ENCODE measurements around the gene FAT2. TPM values are rescaled to one million over a fixed set of nuclear protein-coding genes. Genes with fewer than 3 reads are reported as not detected.
A peak's percentile ranks its signal among the peaks of the same experiment; 100 is the strongest.

FAT2 gene
- total RNA-seq, 2 donors from 2014 or later, result 5.6 to 22.5 TPM

GRCh38 chr5:151619812-151620460 is 28.8 kb upstream of the FAT2 start:
- H3K36me3 ChIP-seq, result no peaks in the 10 kb centered on the region
- H3K4me3 ChIP-seq, result no peak overlapping the region
- intact Hi-C loops (cut with DNase I), result no loop called here
- H3K27ac ChIP-seq, result no peak overlapping the region
- H3K9me3 ChIP-seq, result no peaks in the 10 kb centered on the region
- no peaks in the 10 kb centered on the region for H3K27me3 ChIP-seq (replicated peaks; ENCODE audit: insufficient read depth)
- TF ChIP-seq CTCF (IDR thresholded peaks at IDR 0.05) (peak in 1 of 4 experiments; percentile 19), POLR2A (IDR thresholded peaks at IDR 0.05) (no peak), POLR2AphosphoS5 (IDR thresholded peaks at IDR 0.05) (peak; percentile 56)
- DNase-seq (ENCODE audit: low spot score), result peak; percentile 75
- 29% methylated on average over 6 of the region's 6 CpGs for WGBS
- no peaks in the 10 kb centered on the region for H3K4me1 ChIP-seq (replicated peaks)

- no peak overlapping the region for H3K4me3 ChIP-seq
- intact Hi-C loops (cut with DNase I), result no loop called here
- DNase-seq (ENCODE audit: low spot score), result no peak
- no peaks in the 10 kb centered on the region for H3K4me1 ChIP-seq (replicated peaks)
- TF ChIP-seq CTCF (IDR thresholded peaks at IDR 0.05) (no peak), POLR2A (IDR thresholded peaks at IDR 0.05) (no peak), POLR2AphosphoS5 (IDR thresholded peaks at IDR 0.05) (no peak)
- no peaks in the 10 kb centered on the region for H3K36me3 ChIP-seq
- H3K27me3 ChIP-seq (replicated peaks; ENCODE audit: insufficient read depth), result no peaks in the 10 kb centered on the region
- H3K27ac ChIP-seq, result no peak overlapping the region
- H3K9me3 ChIP-seq, result no peaks in the 10 kb centered on the region
- WGBS, result 33% methylated on average over 2 of the region's 2 CpGs
Measured at GRCh38 chr5:151618907-151619306, 27.8 kb upstream of the FAT2 start.

- H3K4me1 ChIP-seq (replicated peaks), result no peaks in the 10 kb centered on the region
- no peak overlapping the region for H3K4me3 ChIP-seq
- TF ChIP-seq POLR2AphosphoS5 (IDR thresholded peaks at IDR 0.05) (no peak), POLR2A (IDR thresholded peaks at IDR 0.05) (no peak), CTCF (IDR thresholded peaks at IDR 0.05) (no peak)
- no peaks in the 10 kb centered on the region for H3K9me3 ChIP-seq
- H3K36me3 ChIP-seq, result no peaks in the 10 kb centered on the region
- DNase-seq (ENCODE audit: low spot score), result no peak
- no peaks in the 10 kb centered on the region for H3K27me3 ChIP-seq (replicated peaks; ENCODE audit: insufficient read depth)
- WGBS, result 76% methylated on average over 3 of the region's 3 CpGs
- no peak overlapping the region for H3K27ac ChIP-seq
- intact Hi-C loops (cut with DNase I), result no loop called here
Measured at GRCh38 chr5:151617841-151618710, 26.9 kb upstream of the FAT2 start.

- no peak overlapping the region for H3K4me3 ChIP-seq
- H3K27ac ChIP-seq, result no peak overlapping the region
- TF ChIP-seq POLR2A (IDR thresholded peaks at IDR 0.05) (no peak), POLR2AphosphoS5 (IDR thresholded peaks at IDR 0.05) (no peak), CTCF (IDR thresholded peaks at IDR 0.05) (no peak)
- no peaks in the 10 kb centered on the region for H3K36me3 ChIP-seq
- no peaks in the 10 kb centered on the region for H3K9me3 ChIP-seq
- H3K4me1 ChIP-seq (replicated peaks), result no peaks in the 10 kb centered on the region
- intact Hi-C loops (cut with DNase I), result no loop called here
- 79% methylated on average over 6 of the region's 6 CpGs for WGBS
- DNase-seq (ENCODE audit: low spot score), result no peak
- no peaks in the 10 kb centered on the region for H3K27me3 ChIP-seq (replicated peaks; ENCODE audit: insufficient read depth)
Measured at GRCh38 chr5:151617383-151617840, 26.3 kb upstream of the FAT2 start.
